Lung (tissue), 12 donors: Measurements from ENCODE around the gene TBKBP1. TPM values are rescaled to one million over a fixed set of nuclear protein-coding genes. Genes with fewer than 3 reads are reported as not detected.

Experiments
- ATAC-seq: fragments of 200-7000 bp; cut with Tn5 transposase; one replicate; pipeline ENCODE4 v1.9.1; 2020; ENCODE audit warnings: moderate number of reproducible peaks; ENCODE audit not compliant: insufficient read depth, low FRiP score
- DNase-seq, 3 donors: peaks; one replicate each; pipeline ENCODE4 v3.0.0-alpha.2; 2013 to 2017
- H3K27ac ChIP-seq, 2 donors: one replicate each; pipeline ENCODE4 v1.5.1; 2013; ENCODE audit warnings: mild to moderate bottlenecking in 2 of 2, moderate library complexity in 2 of 2, control low read depth in 1 of 2, inconsistent platforms in 1 of 2, low read depth in 1 of 2, low read length in 1 of 2
- H3K27me3 ChIP-seq, 3 donors: one replicate each; pipeline ENCODE4 v1.5.1; 2013; ENCODE audit warnings: low read length in 2 of 3; ENCODE audit not compliant: control insufficient read depth in 3 of 3, insufficient read depth in 3 of 3
- H3K36me3 ChIP-seq, 4 donors: one replicate each; pipeline ENCODE4 v1.5.1; 2013; ENCODE audit warnings: low read length in 4 of 4, mild to moderate bottlenecking in 1 of 4, moderate library complexity in 1 of 4; ENCODE audit not compliant: control insufficient read depth in 4 of 4, insufficient read depth in 4 of 4
- H3K4me1 ChIP-seq, 5 donors: one replicate each; pipeline ENCODE4 v1.5.1; 2013; ENCODE audit warnings: low read length in 5 of 5, mild to moderate bottlenecking in 2 of 5, moderate library complexity in 1 of 5; ENCODE audit not compliant: control insufficient read depth in 5 of 5, insufficient read depth in 5 of 5
- H3K4me3 ChIP-seq: one replicate; pipeline ENCODE4 v1.5.1; 2013; ENCODE audit warnings: mild to moderate bottlenecking, control low read depth, moderate library complexity
- H3K9ac ChIP-seq, 2 donors: one replicate each; pipeline ENCODE4 v1.5.1; 2013; ENCODE audit warnings: low read length in 2 of 2, control low read depth in 1 of 2; ENCODE audit not compliant: insufficient read depth in 1 of 2
- H3K9me3 ChIP-seq, 4 donors: one replicate each; pipeline ENCODE4 v1.5.1; 2013; ENCODE audit warnings: low read length in 3 of 4, mild to moderate bottlenecking in 1 of 4, moderate library complexity in 1 of 4; ENCODE audit not compliant: control insufficient read depth in 4 of 4, insufficient read depth in 3 of 4
- WGBS, 2 donors: extraction: QIAGEN DNeasy Blood & Tissue Kit; methylation state at CpG; one replicate each; pipeline ENCODE4 v1.1.7; 2013; 5-methylcytosine and 5-hydroxymethylcytosine counted together
- polyA plus RNA-seq, 2 donors: library from polyadenylated mRNA; stranded (reverse); fragments of 200-250 nt; gene quantifications; one replicate each; pipeline ENCODE4 v1.2.1, GENCODE V29; 2013
- total RNA-seq, 2 donors: library from RNA; depleted of rRNA in 1 of 2; stranded (reverse); fragments of >200 nt in 1 of 2; gene quantifications; one replicate each; pipeline ENCODE4 v1.2.1, GENCODE V29; 2014 to 2021
- TF ChIP-seq, protein P1 (sequence below): IDR thresholded peaks from 2 replicates; pipeline ENCODE4 v1.5.1; 2012; ENCODE audit warnings: mild to moderate bottlenecking; ENCODE audit errors: control extremely low read depth, extremely low read depth
- donor health status: control.
- donor health status: control.
- donor health status: Bipolar disorder and iron deficiency.
- donor health status: healthy.
- donor health status: DM: yes; HTN: yes; CAD: no.

Gene TBKBP1
- total and polyA plus RNA-seq, 4 donors: 9.0 to 14.0 (median 12.1) TPM

DNA sequence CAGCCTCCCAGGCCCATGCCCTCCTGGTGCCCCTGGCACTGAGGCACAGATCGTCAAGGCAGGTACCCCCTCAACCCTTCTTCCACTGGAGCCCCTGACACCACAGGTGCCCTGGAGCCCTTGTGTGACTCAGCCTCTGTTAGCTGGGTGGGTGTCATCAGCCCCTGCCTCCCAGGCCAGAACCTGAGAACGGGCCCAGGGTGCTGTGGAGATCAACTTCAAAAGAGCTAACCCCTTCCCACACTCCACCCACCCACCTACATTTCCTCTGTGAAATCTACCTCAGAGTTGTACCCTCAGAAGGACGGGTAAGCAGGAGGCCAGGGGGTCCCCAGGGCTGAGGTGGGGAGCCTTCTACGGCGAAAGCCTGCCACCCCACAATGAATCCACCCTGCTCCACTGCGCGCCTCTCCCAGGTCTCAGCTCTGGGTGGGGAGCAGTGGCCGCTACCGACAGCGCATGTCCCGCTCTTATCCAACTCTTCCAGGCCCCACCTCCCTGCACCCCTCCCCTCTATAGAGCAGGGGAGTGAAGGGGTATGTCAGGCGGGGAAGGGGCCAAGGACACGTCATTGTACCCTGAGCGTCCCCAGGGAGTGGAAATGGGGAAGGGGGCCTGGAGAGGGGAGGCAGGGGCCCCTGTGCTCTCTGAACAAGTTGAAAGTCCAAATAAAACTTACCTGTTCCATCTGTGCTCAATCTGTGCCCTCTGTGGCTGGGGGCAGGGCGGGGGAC lies 17.6 kb downstream of the TBKBP1 start:
- 94% methylated on average over 15 of the region's 15 CpGs for WGBS, 2 donors
- Histone ChIP-seq H3K27ac (no peak overlapping the region), H3K4me1 (peaks cover 0 to 6% (median 3%) of the 10 kb centered on the region in 5 donors), H3K9me3 (no peaks in the 10 kb centered on the region), H3K9ac (no peak overlapping the region), H3K36me3 (peaks cover 0 to 16% (median 8%) of the 10 kb centered on the region in 4 donors), H3K27me3 (peaks cover 0 to 7% (median 0%) of the 10 kb centered on the region in 3 donors), H3K4me3 (no peak overlapping the region)
- no peak for ATAC-seq
- TF ChIP-seq, protein P1, sequence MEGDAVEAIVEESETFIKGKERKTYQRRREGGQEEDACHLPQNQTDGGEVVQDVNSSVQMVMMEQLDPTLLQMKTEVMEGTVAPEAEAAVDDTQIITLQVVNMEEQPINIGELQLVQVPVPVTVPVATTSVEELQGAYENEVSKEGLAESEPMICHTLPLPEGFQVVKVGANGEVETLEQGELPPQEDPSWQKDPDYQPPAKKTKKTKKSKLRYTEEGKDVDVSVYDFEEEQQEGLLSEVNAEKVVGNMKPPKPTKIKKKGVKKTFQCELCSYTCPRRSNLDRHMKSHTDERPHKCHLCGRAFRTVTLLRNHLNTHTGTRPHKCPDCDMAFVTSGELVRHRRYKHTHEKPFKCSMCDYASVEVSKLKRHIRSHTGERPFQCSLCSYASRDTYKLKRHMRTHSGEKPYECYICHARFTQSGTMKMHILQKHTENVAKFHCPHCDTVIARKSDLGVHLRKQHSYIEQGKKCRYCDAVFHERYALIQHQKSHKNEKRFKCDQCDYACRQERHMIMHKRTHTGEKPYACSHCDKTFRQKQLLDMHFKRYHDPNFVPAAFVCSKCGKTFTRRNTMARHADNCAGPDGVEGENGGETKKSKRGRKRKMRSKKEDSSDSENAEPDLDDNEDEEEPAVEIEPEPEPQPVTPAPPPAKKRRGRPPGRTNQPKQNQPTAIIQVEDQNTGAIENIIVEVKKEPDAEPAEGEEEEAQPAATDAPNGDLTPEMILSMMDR: no peak
- DNase-seq: no peak

DNA sequence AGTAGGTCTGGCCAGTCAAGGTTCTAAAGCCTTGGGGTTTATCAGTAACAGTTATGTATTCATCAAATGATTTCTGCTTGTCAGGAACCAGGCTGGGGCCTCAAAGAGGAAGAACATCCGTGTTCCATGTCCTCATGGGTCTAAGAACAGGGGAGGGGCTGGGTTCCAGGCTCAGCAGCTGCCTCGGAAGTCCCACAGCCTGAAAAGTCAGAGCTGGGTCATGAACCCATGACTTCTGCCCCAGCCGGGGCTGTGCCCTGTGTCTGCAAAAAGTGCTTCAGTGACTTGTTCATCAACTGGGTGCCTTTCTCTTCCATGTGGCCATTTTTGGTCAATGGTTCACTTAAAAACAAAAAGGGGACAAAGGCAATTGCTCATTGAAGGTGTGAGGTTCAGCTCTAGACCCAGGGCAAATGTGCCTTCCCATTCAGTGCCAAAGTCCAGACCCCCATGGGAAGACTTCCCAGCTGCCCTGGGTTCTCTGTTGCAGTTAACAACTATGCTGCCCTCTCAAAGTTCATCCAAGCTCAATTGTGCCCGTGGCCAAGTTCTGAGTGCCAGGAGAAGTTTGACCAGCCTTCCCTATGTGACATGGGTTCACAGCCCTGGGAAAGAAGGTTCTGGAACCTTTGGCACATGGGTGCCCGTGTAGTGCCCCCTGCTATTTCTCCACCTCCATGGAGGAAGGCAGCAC lies 18.5 kb downstream of the TBKBP1 start:
- 53 to 54% methylated on average over 5 of the region's 5 CpGs for WGBS, 2 donors
- H3K9me3 ChIP-seq: no peaks in the 10 kb centered on the region
- no peak overlapping the region for H3K27ac ChIP-seq
- peaks cover 0 to 7% (median 0%) of the 10 kb centered on the region in 3 donors for H3K27me3 ChIP-seq
- H3K4me1 ChIP-seq: peaks cover 0 to 3% (median 0%) of the 10 kb centered on the region in 5 donors
- ATAC-seq (no peak), DNase-seq (no peak)
- H3K9ac ChIP-seq: no peak overlapping the region
- TF ChIP-seq, protein P1: no peak
- no peak overlapping the region for H3K4me3 ChIP-seq
- peaks cover 0 to 16% (median 8%) of the 10 kb centered on the region in 4 donors for H3K36me3 ChIP-seq

DNA sequence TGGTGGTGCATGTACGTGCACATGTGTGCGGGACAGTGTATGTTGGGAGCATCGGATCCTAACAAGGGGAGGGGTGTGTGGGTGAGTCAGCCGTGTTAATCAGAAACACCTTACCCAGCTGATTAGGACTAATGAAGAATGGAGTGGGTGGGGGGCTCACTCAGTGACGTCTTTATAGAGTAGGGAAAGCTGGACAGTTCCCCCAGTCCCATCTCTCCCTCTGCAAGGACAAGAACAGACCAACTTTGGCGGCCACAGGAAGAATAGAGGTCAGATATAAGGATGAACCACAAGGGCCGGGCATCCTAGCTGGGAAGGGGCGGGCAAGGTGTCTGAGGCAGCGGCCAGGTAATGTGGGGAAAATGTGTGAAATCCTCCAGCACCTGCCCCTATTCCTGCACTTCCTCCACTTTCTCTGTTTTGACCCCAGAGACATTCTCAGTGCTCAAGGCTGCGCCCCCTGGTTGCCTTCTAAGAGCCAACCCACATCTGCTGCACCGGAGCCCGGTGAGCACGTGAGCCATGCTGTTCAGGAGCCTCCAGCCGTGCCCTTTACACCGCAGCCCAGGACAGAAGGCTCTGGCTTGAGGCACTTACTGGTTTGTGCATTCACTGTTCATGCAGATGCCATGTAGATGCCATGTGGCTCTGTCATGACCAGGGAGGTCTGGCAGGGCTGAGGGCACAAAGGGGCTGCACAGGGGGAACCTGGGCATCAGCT lies 20.2 kb downstream of the TBKBP1 start:
- H3K27me3 ChIP-seq: peaks cover 0 to 12% (median 2%) of the 10 kb centered on the region in 3 donors
- H3K4me1 ChIP-seq: peaks cover 0 to under 1% (median 0%) of the 10 kb centered on the region in 5 donors
- no peak for ATAC-seq

More for the DNA sequence above, 20.2 kb downstream of the TBKBP1 start:
- H3K27ac ChIP-seq: no peak overlapping the region
- no peak overlapping the region for H3K4me3 ChIP-seq
- no peak overlapping the region for H3K9ac ChIP-seq
- no peak for DNase-seq
- peaks cover 0 to 15% (median 8%) of the 10 kb centered on the region in 4 donors for H3K36me3 ChIP-seq
- TF ChIP-seq, protein P1: no peak
- no peaks in the 10 kb centered on the region for H3K9me3 ChIP-seq
- 50 to 72% methylated on average over 15 of the region's 15 CpGs for WGBS, 2 donors
